CD4-positive, CD25-positive, alpha-beta regulatory T cell (primary cell): ENCODE results near the gene ZNF341. TPM values are rescaled to one million over a fixed set of nuclear protein-coding genes. Genes with fewer than 3 reads are reported as not detected.

Experiments used
- ATAC-seq, 2 donors: fragments of 150-1000 bp; cut with Tn5 transposase; one replicate each; pipeline ENCODE4 v1.10.0; 2021; ENCODE audit warnings: low read depth in 2 of 2, moderate number of reproducible peaks in 2 of 2, moderate library complexity in 1 of 2
- DNase-seq, 3 donors: peaks; one replicate each; pipeline versions ENCODE4 v3.0.0 to v3.0.0-alpha.2; 2012 to 2022; ENCODE audit warnings: mixed read lengths in 1 of 3
- H3K27ac ChIP-seq: one replicate; pipeline ENCODE4 v1.7.0; 2013; ENCODE audit warnings: mild to moderate bottlenecking, low read length; ENCODE audit not compliant: insufficient read depth, poor library complexity, severe bottlenecking
- H3K27me3 ChIP-seq: one replicate; pipeline ENCODE4 v1.7.0; 2013; ENCODE audit warnings: low read length; ENCODE audit not compliant: control insufficient read depth, insufficient read depth
- H3K36me3 ChIP-seq: one replicate; pipeline ENCODE4 v1.7.0; 2013; ENCODE audit warnings: mild to moderate bottlenecking, low read length, moderate library complexity; ENCODE audit not compliant: control insufficient read depth, insufficient read depth
- H3K4me1 ChIP-seq: 2 replicates; pipeline ENCODE4 v1.7.0; 2013; ENCODE audit warnings: mild to moderate bottlenecking, low read length; ENCODE audit not compliant: insufficient read depth, control insufficient read depth, poor library complexity, severe bottlenecking
- H3K4me3 ChIP-seq: one replicate; pipeline ENCODE4 v1.7.0; 2013; ENCODE audit warnings: low read depth, mild to moderate bottlenecking, low read length, moderate library complexity
- H3K9me3 ChIP-seq, 2 experiments: 1 replicate in 1 of 2; 2 replicates in 1 of 2; pipeline ENCODE4 v1.7.0; 2013; ENCODE audit warnings: low read length in 2 of 2, mild to moderate bottlenecking in 1 of 2, moderate library complexity in 1 of 2; ENCODE audit not compliant: control insufficient read depth in 2 of 2
- H3K27ac Mint-ChIP-seq, 3 donors: one replicate each; pipeline ENCODE4 v1.8.0; 2020 to 2022; ENCODE audit warnings: mild to moderate bottlenecking in 3 of 3, mixed read lengths in 3 of 3, moderate library complexity in 2 of 3
- H3K27me3 Mint-ChIP-seq: one replicate; pipeline ENCODE4 v1.8.0; 2022; ENCODE audit warnings: mild to moderate bottlenecking, mixed read lengths
- H3K36me3 Mint-ChIP-seq: one replicate; pipeline ENCODE4 v1.8.0; 2020; ENCODE audit warnings: mixed read lengths
- H3K4me1 Mint-ChIP-seq, 4 donors: one replicate each; pipeline ENCODE4 v1.8.0; 2020 to 2022; ENCODE audit warnings: mixed read lengths in 4 of 4, mild to moderate bottlenecking in 1 of 4
- H3K4me3 Mint-ChIP-seq, 4 donors: one replicate each; pipeline ENCODE4 v1.8.0; 2020 to 2022; ENCODE audit warnings: mild to moderate bottlenecking in 4 of 4, mixed read lengths in 4 of 4, moderate library complexity in 3 of 4
- H3K9me3 Mint-ChIP-seq, 7 donors: one replicate each; pipeline ENCODE4 v1.8.0; 2020 to 2022; ENCODE audit warnings: mixed read lengths in 7 of 7, mild to moderate bottlenecking in 3 of 7, moderate library complexity in 2 of 7
- polyA plus RNA-seq, 4 donors: library from polyadenylated mRNA; unstranded; fragments of 300-500 nt; fragmentation: Illumina TruSeq; gene quantifications; one replicate each; pipeline ENCODE4 v1.2.3, GENCODE V29; 2021
- total RNA-seq: library from RNA; stranded (reverse); gene quantifications from one replicate; pipeline ENCODE4 v1.2.3, GENCODE V29; 2022

Gene ZNF341
- 4.6 TPM for total RNA-seq
- 1 to 10 TPM in 3 of 4 donors, under 1 TPM in 1; 0.89 to 2.0 (median 1.2) TPM for polyA plus RNA-seq

DNA sequence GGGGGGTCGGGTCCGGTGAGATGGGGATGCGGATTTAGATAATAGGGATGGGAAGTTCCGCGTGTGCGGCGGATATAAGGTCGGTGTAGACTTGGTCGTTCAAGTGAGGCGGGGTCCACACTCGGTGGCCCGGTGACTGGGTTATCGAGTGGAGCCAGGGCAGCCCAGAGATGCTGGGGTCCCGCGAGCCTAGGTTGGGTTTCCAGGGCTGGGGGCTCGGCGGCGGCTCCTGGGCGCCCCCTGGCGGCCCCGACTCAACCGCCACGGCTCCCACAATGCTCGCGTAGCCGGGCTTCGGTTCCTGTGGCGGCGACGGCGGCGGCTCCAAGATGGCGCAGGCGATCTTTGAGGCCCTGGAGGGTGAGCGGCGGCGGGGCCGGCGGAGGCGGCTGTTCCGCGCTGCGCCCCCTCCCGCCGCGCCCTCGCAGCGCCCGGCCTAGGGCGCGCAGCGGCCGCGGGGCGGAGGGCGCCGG lies at the start of gene ZNF341:
Gene ZNF341 (plus strand): TSS at position 304 of the 473 bp plus-strand sequence. CDS start 26 bp downstream, at position 330.
- H3K4me3 Mint-ChIP-seq = peak within 1 kb of the TSS; percentile 92 to 97 (median 94)
- peaks cover 3 to 30% (median 13%) of the 10 kb centered on the region in 4 donors for H3K4me1 Mint-ChIP-seq
- Histone ChIP-seq H3K4me1 (peaks cover 16% of the 10 kb centered on the region), H3K9me3 (peaks cover 0 to 8% of the 10 kb centered on the region in 2 experiments), H3K4me3 (peak within 1 kb of the TSS; percentile 74), H3K36me3 (no peaks in the 10 kb centered on the region), H3K27me3 (no peaks in the 10 kb centered on the region), H3K27ac (peak within 1 kb of the TSS; percentile 73)
- peak within 1 kb of the TSS; percentile 95 to 99 (median 97) for H3K27ac Mint-ChIP-seq
- DNase-seq = peak; percentile 80 to 93 (median 88)
- peaks cover 11% of the 10 kb centered on the region for H3K27me3 Mint-ChIP-seq
- peaks cover 5% of the 10 kb centered on the region for H3K36me3 Mint-ChIP-seq
- peaks cover 0 to 9% (median 2%) of the 10 kb centered on the region in 7 donors for H3K9me3 Mint-ChIP-seq
- peak; percentile 86 to 88 for ATAC-seq

DNA sequence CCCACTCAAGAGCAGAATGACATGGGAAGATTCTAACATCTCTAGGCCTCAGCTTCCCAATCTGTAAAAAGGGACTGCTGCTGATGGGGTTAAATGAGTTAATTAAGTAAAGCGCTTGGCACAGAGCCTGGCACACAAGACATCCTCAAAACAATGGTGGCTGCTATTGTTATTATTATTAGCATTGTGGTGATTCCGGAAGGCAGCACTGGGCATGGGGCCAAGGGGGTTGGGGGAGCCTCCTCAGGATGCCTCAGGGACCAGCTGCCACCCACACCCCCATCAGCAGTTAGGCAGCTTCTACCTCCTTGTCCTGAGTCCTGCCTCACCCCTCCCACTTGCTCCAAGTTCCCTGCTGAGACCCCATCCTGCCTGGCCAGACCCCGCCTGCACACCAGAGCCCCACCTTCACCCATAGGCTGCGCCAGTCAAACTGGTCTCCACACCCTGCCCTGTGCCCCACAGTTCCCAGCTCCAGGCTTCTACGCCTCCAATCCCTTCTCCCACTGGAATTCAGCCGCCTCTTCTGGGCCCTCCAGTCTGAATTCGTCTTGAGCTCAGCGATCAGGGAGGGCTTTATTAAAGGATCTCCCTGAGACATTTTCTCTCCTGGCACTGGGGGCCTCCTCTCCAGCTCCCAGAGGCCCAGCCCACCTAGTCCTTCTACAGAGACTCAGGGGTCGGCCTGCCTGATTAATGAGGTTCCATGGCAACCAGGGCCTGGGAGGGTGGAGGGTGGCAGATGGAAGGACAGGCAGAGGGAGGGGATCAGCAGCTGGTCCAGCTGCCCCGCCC lies 47.1 kb upstream of the ZNF341 start:
- peak overlapping the region; percentile 60 for H3K27ac ChIP-seq

DNA sequence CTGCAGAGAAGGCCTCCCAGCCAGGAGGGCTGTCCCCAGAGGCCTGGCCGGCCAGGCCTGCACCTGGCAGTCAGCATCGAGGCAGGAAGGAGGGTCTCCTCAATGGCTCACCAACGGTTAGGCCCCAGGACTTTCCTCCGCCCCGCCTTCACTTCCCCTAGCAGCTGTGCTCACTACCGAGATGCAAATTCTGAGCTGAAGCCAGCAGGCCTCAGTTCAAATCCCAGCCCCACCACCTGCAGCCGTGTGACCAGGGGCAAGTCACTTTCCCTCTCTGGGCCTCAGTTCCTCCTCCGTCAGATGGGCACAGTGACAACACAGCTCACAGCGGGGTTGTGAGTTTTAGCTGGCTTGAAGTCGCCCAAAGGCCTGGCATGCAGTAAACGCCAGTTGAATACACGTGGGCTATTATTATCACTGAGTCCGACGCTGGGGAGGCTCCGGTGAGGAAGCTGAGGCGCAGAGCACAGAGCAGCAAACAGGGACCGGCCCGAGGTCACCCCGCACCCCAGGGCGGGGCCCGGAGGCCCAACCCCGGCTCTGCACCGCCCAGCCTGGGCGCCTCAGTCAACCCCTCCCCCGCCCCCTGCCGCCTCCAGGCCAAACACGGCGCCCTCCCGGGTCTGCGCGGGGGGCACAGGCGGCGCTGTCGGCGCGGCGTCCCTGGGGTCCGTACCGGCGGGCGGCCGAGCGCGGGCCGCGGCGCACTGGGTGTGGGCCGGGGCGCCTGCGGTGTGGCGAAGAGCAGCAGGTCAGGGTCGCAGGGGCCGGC lies 46.3 kb upstream of the ZNF341 start:
- no peaks in the 10 kb centered on the region for H3K9me3 Mint-ChIP-seq
- peaks cover 0 to 46% (median 31%) of the 10 kb centered on the region in 4 donors for H3K4me1 Mint-ChIP-seq
- Histone ChIP-seq H3K4me1 (peaks cover 18% of the 10 kb centered on the region), H3K27ac (peak overlapping the region; percentile 60), H3K9me3 (no peaks in the 10 kb centered on the region), H3K36me3 (no peaks in the 10 kb centered on the region), H3K4me3 (peak overlapping the region; percentile 48), H3K27me3 (no peaks in the 10 kb centered on the region)
- H3K4me3 Mint-ChIP-seq = peak overlapping the region; percentile 65 to 83 (median 80)
- H3K27me3 Mint-ChIP-seq = no peaks in the 10 kb centered on the region
- peak in 2 of 3 donors; percentile 44 to 81 for DNase-seq
- H3K36me3 Mint-ChIP-seq = no peaks in the 10 kb centered on the region
- ATAC-seq = no peak
- peak overlapping the region in 2 of 3 donors; percentile 58 to 76 for H3K27ac Mint-ChIP-seq

More for the DNA sequence above, 47.1 kb upstream of the ZNF341 start:
- peaks cover 21% of the 10 kb centered on the region for H3K4me1 ChIP-seq
- H3K27me3 ChIP-seq = no peaks in the 10 kb centered on the region
- no peaks in the 10 kb centered on the region for H3K36me3 Mint-ChIP-seq
- H3K4me3 Mint-ChIP-seq = peak overlapping the region; percentile 38 to 91 (median 80)
- no peaks in the 10 kb centered on the region for H3K36me3 ChIP-seq
- DNase-seq (no peak), ATAC-seq (no peak)
- H3K27ac Mint-ChIP-seq = peak overlapping the region; percentile 38 to 80 (median 58)
- H3K4me3 ChIP-seq = no peak overlapping the region
- no peaks in the 10 kb centered on the region for H3K9me3 Mint-ChIP-seq
- peaks cover 0 to 44% (median 27%) of the 10 kb centered on the region in 4 donors for H3K4me1 Mint-ChIP-seq
- no peaks in the 10 kb centered on the region for H3K27me3 Mint-ChIP-seq
- H3K9me3 ChIP-seq = no peaks in the 10 kb centered on the region

DNA sequence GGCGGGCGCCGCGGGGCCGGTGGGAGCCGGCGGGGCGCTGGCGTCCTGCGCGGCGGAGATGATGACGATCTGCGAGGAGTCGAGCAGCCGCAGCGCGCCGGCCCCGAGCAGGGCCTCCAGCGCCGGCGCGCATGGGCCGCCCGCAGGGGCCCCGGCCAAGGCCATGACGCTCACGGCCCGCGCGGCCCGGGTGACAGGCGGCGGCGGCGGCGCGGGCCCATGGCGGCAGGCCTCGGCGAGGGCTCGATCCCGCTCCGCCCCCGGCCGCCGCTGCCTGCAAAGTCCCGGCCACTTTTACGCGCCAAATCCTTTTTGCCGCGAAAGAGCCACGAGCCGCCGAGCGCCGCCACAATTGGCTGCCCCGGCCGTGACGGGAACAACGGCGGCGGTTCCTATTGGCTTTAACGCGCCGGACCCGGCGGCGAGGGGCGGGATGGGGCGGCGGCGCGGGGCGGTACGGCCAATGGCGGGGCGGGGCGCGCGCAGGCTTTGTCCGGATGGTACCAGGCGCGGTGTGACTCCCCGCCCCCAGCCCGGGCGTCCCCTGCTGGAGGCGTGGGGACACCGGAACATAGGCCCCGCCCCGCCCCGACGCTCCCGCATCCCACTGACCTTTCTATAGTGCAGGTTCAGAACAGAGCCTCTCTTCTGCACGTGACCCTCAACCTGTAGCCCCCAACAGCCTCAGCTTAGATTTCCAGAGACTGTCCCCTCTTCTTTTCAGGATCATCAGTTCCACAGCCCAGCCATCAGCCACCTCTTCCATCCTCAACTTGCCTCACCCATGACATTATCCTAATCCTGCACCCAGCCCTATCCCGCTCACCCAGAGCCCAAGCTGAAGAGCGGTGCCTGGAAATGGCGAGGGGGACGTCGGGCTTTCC lies 45.5 kb upstream of the ZNF341 start, which contains the start of gene E2F1:
Gene E2F1 (minus strand): TSS at position 286 of the 884 bp plus-strand sequence. CDS start 121 bp downstream, at position 165.
- Mint-ChIP-seq H3K27ac (peak within 1 kb of the TSS in 2 of 3 donors; percentile 79 to 91), H3K27me3 (no peaks in the 10 kb centered on the region), H3K36me3 (no peaks in the 10 kb centered on the region), H3K4me3 (peak within 1 kb of the TSS; percentile 83 to 94 (median 88)), H3K9me3 (no peaks in the 10 kb centered on the region), H3K4me1 (peaks cover 0 to 43% (median 28%) of the 10 kb centered on the region in 4 donors)
- Histone ChIP-seq H3K9me3 (no peaks in the 10 kb centered on the region), H3K4me3 (peak within 1 kb of the TSS; percentile 66), H3K27me3 (no peaks in the 10 kb centered on the region), H3K36me3 (no peaks in the 10 kb centered on the region), H3K27ac (peak within 1 kb of the TSS; percentile 60), H3K4me1 (peaks cover 18% of the 10 kb centered on the region)
- peak; percentile 94 to 95 for ATAC-seq
- peak; percentile 92 to 96 (median 92) for DNase-seq

DNA sequence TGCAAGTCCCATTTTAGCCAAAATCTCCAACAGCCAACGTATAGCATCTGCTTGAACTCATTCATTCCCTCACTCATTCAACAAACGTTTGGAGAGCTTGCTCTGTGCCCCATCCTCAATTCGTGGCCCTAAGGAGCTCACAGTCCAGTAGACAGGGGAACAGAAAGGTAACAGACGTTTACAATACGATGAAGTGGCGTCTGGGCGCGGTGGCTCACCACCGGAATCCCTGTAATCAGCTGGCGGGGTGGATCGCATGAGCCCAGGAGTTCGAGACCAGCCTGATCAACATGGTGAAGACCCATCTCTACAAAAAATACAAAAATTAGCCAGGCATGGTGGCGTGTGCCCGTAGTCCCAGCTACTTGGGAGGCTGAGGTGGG lies 44.8 kb upstream of the ZNF341 start:
- Histone ChIP-seq H3K9me3 (no peaks in the 10 kb centered on the region), H3K4me1 (peaks cover 18% of the 10 kb centered on the region), H3K27ac (peak overlapping the region; percentile 52), H3K27me3 (no peaks in the 10 kb centered on the region), H3K4me3 (peak overlapping the region; percentile 66), H3K36me3 (no peaks in the 10 kb centered on the region)
- Mint-ChIP-seq H3K36me3 (no peaks in the 10 kb centered on the region), H3K4me3 (peak overlapping the region; percentile 58 to 94 (median 88)), H3K9me3 (no peaks in the 10 kb centered on the region), H3K27ac (peak overlapping the region in 2 of 3 donors; percentile 79 to 91), H3K4me1 (peaks cover 0 to 40% (median 25%) of the 10 kb centered on the region in 4 donors), H3K27me3 (no peaks in the 10 kb centered on the region)
- ATAC-seq (no peak), DNase-seq (no peak)

DNA sequence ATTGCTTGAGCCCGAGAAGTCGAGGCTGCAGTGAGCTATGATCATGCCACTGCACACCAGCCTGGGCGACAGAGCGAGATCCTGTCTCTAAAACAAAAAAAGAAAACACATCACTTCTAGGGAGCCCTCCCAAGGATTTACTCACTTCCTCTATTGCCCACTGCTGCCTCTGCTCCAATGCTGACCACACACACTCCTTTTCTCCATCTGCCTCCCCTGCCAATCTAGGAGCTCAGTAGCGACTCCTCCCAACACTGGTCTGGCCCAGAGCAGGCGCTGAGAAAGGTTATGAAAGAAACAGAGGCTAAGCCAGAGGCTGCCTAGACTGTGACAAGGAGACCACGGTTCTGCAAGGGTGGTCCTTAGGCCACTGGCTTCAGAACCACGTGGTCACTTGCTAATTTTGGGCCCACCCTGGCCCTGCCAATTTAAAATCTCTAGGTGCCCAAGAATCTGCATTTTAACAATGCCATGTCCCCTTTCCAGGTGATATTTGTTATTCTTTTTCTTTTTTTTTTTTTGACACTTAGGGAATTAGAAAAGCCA lies 44.4 kb upstream of the ZNF341 start:
- Histone ChIP-seq H3K27ac (no peak overlapping the region), H3K4me3 (no peak overlapping the region), H3K9me3 (no peaks in the 10 kb centered on the region), H3K27me3 (no peaks in the 10 kb centered on the region), H3K4me1 (peaks cover 18% of the 10 kb centered on the region), H3K36me3 (no peaks in the 10 kb centered on the region)
- no peaks in the 10 kb centered on the region for H3K27me3 Mint-ChIP-seq
- H3K27ac Mint-ChIP-seq = peak overlapping the region in 1 of 3 donors; percentile 79
- H3K36me3 Mint-ChIP-seq = no peaks in the 10 kb centered on the region
- peak overlapping the region in 3 of 4 donors; percentile 58 to 85 (median 65) for H3K4me3 Mint-ChIP-seq
- DNase-seq = no peak
- peaks cover 0 to 39% (median 22%) of the 10 kb centered on the region in 4 donors for H3K4me1 Mint-ChIP-seq
- H3K9me3 Mint-ChIP-seq = no peaks in the 10 kb centered on the region
- no peak for ATAC-seq
